Spleen (tissue), 7 donors: ENCODE results near the gene ZBTB7C.

ENCODE experiments used
- CTCF ChIP-seq, 11 experiments: fragments of 200-600 bp in 7 of 11; fragments of 450-650 bp in 4 of 11; sonication (generic) in 4 of 11; IDR thresholded peaks in 8 of 11; conservative IDR thresholded peaks in 3 of 11; 1 replicate in 7 of 11; 2 replicates in 4 of 11; pipeline versions ENCODE4 v1.4.0 to v1.8.0; 2016 to 2021; ENCODE audit warnings: antibody characterized with exemption in 11 of 11, inconsistent platforms in 4 of 11, mild to moderate bottlenecking in 1 of 11
- POLR2A ChIP-seq, 3 donors: fragments of 450-650 bp; IDR thresholded peaks; one replicate each; pipeline ENCODE4 v1.5.1; 2017; ENCODE audit warnings: antibody characterized with exemption in 3 of 3, mild to moderate bottlenecking in 1 of 3
- POLR2AphosphoS5 ChIP-seq, 3 donors: sonication (generic); formaldehyde crosslinking; IDR thresholded peaks; one replicate each; pipeline ENCODE4 v1.5.1; 2017; ENCODE audit warnings: antibody characterized with exemption in 3 of 3
- donor health status: DM: no; HTN: no; CAD: no; lungs with moderate emphysema.
- donor health status: DM: no; HTN: no; CAD: no.
- donor health status: DM: no; HTN: no; CAD: no.

- TF ChIP-seq CTCF (IDR thresholded peaks at IDR 0.05 in 8 of 11, conservative IDR thresholded peaks at IDR 0.05 in 3 of 11) = no peak
- TF ChIP-seq POLR2A (IDR thresholded peaks at IDR 0.05) = no peak
- TF ChIP-seq POLR2AphosphoS5 (IDR thresholded peaks at IDR 0.05) = no peak
Observed at GRCh38 chr18:48306838-48307237, 102.3 kb downstream of the ZBTB7C start.
